ENCODE results near the gene PALM. TPM values are rescaled to one million over a fixed set of nuclear protein-coding genes. Genes with fewer than 3 reads are reported as not detected.
A peak's percentile ranks its signal among the peaks of the same experiment; 100 is the strongest.
"Not testable (repeated sequence)": the region's sequence is repeated elsewhere in the genome, so short reads cannot be mapped to it uniquely, and the experiment has no call there.

Gene PALM
- total RNA-seq, 6 experiments from 2014 or later = 4.6 to 12.7 (median 7.1) TPM

DNA sequence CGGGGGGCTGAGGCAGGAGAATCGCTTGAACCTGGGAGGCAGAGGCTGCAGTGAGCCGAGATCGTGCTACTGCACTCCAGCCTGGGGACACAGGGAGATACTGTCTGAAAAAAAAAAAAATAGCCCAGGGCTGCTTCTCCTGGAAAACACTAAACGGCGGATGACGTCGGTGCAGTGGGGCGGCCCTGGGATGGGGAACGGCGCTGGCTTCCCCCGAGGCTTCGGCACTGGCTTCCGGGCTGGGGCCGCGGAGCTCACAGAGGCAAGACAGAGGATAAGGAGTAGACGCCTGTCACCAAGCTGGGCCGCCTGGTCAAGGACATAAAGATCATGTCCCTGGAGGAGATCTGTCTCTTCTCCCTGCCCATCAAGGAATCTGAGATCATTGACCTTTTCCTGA lies 18.5 kb upstream of the PALM start:
- intact Hi-C loops (cut with DNase I) = no loop called here
- 69% methylated on average over 10 of the region's 18 CpGs for WGBS (ENCODE audit: insufficient coverage, low coverage, low lambda C conversion rate, missing lambda C conversion rate)
- DNase-seq (no peak), ATAC-seq (peak in 3 of 4 donors; percentile 44 to 69 (median 46))
- no peak overlapping the region for H3K27ac ChIP-seq
- H3K4me1 ChIP-seq = no peaks in the 10 kb centered on the region
- H3K36me3 ChIP-seq = no peaks in the 10 kb centered on the region
- TF ChIP-seq, protein P1, sequence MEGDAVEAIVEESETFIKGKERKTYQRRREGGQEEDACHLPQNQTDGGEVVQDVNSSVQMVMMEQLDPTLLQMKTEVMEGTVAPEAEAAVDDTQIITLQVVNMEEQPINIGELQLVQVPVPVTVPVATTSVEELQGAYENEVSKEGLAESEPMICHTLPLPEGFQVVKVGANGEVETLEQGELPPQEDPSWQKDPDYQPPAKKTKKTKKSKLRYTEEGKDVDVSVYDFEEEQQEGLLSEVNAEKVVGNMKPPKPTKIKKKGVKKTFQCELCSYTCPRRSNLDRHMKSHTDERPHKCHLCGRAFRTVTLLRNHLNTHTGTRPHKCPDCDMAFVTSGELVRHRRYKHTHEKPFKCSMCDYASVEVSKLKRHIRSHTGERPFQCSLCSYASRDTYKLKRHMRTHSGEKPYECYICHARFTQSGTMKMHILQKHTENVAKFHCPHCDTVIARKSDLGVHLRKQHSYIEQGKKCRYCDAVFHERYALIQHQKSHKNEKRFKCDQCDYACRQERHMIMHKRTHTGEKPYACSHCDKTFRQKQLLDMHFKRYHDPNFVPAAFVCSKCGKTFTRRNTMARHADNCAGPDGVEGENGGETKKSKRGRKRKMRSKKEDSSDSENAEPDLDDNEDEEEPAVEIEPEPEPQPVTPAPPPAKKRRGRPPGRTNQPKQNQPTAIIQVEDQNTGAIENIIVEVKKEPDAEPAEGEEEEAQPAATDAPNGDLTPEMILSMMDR (IDR thresholded peaks at IDR 0.05) = no peak
- TF ChIP-seq POLR2A (IDR thresholded peaks at IDR 0.05) = no peak
- no peak overlapping the region for H3K4me3 ChIP-seq
- H3K9me3 ChIP-seq = no peaks in the 10 kb centered on the region
- no peaks in the 10 kb centered on the region for H3K27me3 ChIP-seq

- no peaks in the 10 kb centered on the region for H3K36me3 ChIP-seq
- no peak for ATAC-seq
- H3K27me3 ChIP-seq = no peaks in the 10 kb centered on the region
- DNase-seq = no peak
- H3K4me1 ChIP-seq = no peaks in the 10 kb centered on the region
- no peak overlapping the region for H3K27ac ChIP-seq
- TF ChIP-seq, protein P1 (IDR thresholded peaks at IDR 0.05) = no peak
- TF ChIP-seq POLR2A (IDR thresholded peaks at IDR 0.05) = no peak
- no peak overlapping the region for H3K4me3 ChIP-seq
- no peaks in the 10 kb centered on the region for H3K9me3 ChIP-seq
- 22% methylated on average over 17 of the region's 41 CpGs for WGBS (ENCODE audit: insufficient coverage, low coverage, low lambda C conversion rate, missing lambda C conversion rate)
- intact Hi-C loops (cut with DNase I) = no loop called here
These were observed 14.0 kb upstream of the PALM start for GRCh38 chr19:694481-695351.

DNA sequence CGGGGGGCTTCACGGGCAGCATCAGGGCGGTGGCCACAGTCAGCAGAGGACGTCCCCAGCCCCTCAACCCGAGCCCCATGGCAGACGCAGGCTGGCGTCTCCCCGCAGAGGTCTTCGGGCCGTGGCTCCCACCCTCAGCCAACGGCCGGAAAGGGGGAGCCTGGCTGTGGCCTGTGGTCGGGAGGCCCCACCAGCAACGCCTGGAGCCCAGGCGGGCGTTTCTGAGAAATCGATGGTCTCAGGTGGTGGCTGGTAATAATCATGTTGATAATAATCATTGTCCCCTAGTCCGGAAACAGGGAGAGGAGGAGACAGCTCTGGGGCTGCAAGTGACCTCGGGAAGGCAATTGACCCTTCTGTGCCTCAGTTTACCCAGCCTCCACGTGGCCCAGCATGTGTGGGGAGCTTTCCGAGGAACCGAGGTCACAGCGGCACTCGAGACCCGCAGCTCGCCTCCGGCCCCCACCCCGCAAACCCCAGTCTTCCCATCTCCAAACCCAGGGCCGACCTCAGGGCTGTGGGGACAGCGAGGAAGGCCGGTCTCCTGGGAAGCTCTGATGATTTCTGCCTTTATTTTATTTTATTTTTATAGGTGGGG lies 13.3 kb upstream of the PALM start, which contains the start of gene PRSS57:
TSS of gene PRSS57 (minus strand) at position 101 of the 598 bp plus-strand sequence. CDS start at position 79, 22 bp downstream.
- WGBS (ENCODE audit: insufficient coverage, low coverage, low lambda C conversion rate, missing lambda C conversion rate) = 60% methylated on average over 12 of the region's 31 CpGs
- intact Hi-C loops (cut with DNase I) = no loop called here
- DNase-seq (no peak), ATAC-seq (no peak)
- Histone ChIP-seq H3K36me3 (no peaks in the 10 kb centered on the region), H3K27ac (no peak within 1 kb of the TSS), H3K4me1 (no peaks in the 10 kb centered on the region), H3K27me3 (no peaks in the 10 kb centered on the region), H3K4me3 (no peak within 1 kb of the TSS), H3K9me3 (no peaks in the 10 kb centered on the region)
- TF ChIP-seq, protein P1 (IDR thresholded peaks at IDR 0.05) = no peak
- TF ChIP-seq POLR2A (IDR thresholded peaks at IDR 0.05) = no peak

DNA sequence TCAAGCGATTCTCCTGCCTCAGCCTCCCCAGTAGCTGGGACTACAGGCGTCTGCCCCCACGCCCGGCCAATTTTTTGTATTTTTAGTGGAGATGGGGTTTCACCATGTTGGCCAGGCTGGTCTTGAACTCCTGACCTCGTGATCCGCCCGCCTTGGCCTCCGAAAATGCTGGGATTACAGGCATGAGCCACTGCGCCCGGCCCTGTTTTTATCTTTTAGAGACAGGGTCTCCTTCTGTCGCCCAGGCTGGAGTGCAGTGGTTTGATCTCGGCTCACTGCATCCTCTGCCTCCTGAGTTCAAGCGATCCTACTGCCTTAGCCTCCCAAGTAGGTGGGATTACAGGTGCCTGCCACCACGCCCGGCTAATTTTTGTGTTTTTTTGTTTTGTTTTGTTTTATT lies 10.2 kb upstream of the PALM start:
- DNase-seq; ATAC-seq; H3K27ac ChIP-seq; H3K27me3 ChIP-seq; H3K4me3 ChIP-seq; H3K4me1 ChIP-seq; H3K9me3 ChIP-seq; H3K36me3 ChIP-seq; intact Hi-C loops (cut with DNase I): not testable (repeated sequence)
- WGBS (ENCODE audit: insufficient coverage, low coverage, low lambda C conversion rate, missing lambda C conversion rate) = 83% methylated on average over 8 of the region's 15 CpGs

- H3K27me3 ChIP-seq; ATAC-seq; H3K27ac ChIP-seq; H3K4me1 ChIP-seq; H3K9me3 ChIP-seq; intact Hi-C loops (cut with DNase I); H3K36me3 ChIP-seq; H3K4me3 ChIP-seq; DNase-seq: not testable (repeated sequence)
- 56% methylated on average over 12 of the region's 14 CpGs for WGBS (ENCODE audit: insufficient coverage, low coverage, low lambda C conversion rate, missing lambda C conversion rate)
These were observed 8.8 kb upstream of the PALM start for GRCh38 chr19:699885-700284.

DNA sequence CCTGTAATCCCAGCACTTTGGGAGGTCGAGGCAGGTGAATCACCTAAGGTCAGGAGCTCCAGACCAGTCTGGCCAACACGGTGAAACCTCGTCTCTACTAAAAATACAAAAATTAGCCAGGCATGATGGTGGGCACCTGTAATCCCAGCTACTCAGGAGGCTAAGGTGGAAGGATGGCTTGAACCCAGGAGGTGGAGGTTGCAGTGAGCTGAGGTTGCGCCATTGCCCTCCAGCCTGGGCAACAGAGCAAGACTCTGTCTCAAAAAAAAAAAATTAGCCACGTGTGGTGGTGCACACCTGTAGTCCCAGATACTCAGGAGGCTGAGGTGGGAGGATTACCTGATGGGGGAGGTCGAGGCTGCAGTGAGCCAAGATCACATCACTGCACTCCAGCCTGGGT lies 5.9 kb upstream of the PALM start:
- H3K27me3 ChIP-seq; ATAC-seq; H3K27ac ChIP-seq; DNase-seq; H3K36me3 ChIP-seq; H3K4me1 ChIP-seq; H3K9me3 ChIP-seq; intact Hi-C loops (cut with DNase I); H3K4me3 ChIP-seq: not testable (repeated sequence)
- WGBS (ENCODE audit: insufficient coverage, low coverage, low lambda C conversion rate, missing lambda C conversion rate) = 69% methylated on average over 4 of the region's 6 CpGs
